Fibroblast of the aortic adventitia (primary cell): ENCODE data around the gene KCTD16. TPM values are rescaled to one million over a fixed set of nuclear protein-coding genes. Genes with fewer than 3 reads are reported as not detected.

Source experiments
- DNase-seq: peaks from one replicate; pipeline ENCODE4 v3.0.0-alpha.2; 2010; ENCODE audit warnings: low read depth
- H3K4me3 ChIP-seq: 2 replicates; pipeline ENCODE4 v1.5.1; 2011; ENCODE audit warnings: low read depth, mild to moderate bottlenecking, control low read depth, low read length, moderate library complexity
- total RNA-seq: library from RNA; depleted of rRNA; stranded (reverse); fragments of >200 nt; gene quantifications from 2 replicates; pipeline ENCODE4 v1.2.3, GENCODE V29; 2012; ENCODE audit warnings: low replicate concordance
- TF ChIP-seq, protein P1 (sequence below): IDR thresholded peaks from 2 replicates; pipeline ENCODE4 v1.5.1; 2011; ENCODE audit warnings: mild to moderate bottlenecking, low read length, control low read depth, inconsistent platforms; ENCODE audit not compliant: insufficient read depth

Gene KCTD16
- total RNA-seq, 1 donor = 12.6 TPM

DNA sequence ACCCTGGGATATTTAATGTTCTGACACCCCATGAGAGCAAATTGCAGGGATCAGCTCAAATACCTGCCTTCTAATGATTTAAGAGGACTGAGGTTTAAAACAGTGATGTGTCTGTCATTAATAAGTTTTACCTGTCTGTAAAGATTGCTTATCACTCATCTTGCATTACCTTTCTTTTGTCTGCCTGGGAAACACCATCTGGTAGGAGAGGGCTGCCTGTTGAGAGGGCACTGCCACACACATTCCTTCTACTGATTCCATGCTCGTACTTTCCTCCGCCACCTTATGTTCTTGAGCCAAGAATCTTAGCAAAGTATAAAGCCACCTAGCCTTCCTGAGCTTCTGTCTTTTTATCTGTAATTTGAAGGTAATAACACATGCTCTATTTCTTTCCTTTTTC lies 118.6 kb downstream of the KCTD16 start:
- H3K4me3 ChIP-seq = no peak overlapping the region
- TF ChIP-seq, protein P1, sequence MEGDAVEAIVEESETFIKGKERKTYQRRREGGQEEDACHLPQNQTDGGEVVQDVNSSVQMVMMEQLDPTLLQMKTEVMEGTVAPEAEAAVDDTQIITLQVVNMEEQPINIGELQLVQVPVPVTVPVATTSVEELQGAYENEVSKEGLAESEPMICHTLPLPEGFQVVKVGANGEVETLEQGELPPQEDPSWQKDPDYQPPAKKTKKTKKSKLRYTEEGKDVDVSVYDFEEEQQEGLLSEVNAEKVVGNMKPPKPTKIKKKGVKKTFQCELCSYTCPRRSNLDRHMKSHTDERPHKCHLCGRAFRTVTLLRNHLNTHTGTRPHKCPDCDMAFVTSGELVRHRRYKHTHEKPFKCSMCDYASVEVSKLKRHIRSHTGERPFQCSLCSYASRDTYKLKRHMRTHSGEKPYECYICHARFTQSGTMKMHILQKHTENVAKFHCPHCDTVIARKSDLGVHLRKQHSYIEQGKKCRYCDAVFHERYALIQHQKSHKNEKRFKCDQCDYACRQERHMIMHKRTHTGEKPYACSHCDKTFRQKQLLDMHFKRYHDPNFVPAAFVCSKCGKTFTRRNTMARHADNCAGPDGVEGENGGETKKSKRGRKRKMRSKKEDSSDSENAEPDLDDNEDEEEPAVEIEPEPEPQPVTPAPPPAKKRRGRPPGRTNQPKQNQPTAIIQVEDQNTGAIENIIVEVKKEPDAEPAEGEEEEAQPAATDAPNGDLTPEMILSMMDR = no peak
- no peak for DNase-seq

DNA sequence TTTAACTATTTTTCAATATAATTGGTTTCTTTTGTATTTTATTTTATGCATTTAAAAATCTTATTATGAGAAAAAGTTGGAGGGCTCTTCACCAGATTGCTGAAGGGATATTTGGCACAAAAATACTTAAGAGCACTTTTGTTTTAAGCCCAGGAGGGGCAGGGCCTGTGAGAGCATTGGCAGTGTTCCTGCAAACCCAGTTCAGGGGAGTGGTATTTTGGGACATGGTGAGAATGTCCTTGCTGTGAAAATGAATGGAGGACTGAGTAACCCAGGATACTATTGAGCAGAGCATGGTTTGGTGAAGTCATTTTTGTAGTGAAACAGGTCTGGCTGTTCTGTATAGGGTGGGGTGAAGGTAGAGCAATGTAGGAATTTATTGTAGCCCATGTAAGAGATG lies 121.4 kb downstream of the KCTD16 start:
- no peak overlapping the region for H3K4me3 ChIP-seq
- no peak for DNase-seq
- TF ChIP-seq, protein P1 = no peak

DNA sequence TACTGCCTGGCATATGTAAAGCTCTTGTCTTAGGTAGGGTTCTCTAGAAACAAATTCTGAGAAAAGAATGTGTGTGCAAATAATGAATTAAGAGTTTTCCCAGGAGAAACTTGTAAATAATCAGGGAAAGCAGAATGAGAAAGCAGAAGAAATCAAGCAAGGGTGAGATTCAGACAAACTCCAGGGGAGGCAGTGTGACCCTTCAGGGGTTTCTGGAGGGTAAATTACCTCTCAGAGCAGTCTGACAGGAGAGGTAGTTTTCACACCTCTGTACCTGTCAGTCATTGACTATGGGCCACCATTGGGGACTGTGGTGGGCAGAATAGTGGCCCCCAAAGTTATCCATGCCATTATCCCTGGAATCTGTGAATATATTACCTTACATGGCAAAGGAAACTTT lies 124.6 kb downstream of the KCTD16 start:
- DNase-seq = no peak
- no peak overlapping the region for H3K4me3 ChIP-seq
- TF ChIP-seq, protein P1 = no peak

DNA sequence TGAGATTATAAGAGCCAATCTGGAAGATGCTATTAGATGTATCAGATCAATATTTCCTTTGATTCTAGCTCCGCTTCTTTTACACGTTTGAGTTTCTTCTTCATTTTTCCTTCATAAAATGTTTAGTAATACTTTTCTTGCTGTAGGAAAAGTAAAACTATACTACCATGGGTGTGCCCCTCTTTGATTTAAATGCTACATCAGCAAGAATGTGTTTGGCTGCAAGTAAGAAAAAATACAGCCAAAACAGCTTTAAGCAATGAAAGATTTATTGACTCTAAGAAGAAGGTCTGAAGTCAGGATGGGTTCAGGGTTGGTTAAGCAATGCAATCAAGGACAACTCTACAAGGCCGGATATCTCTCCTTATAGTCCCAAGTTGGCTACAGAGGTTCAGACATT lies 126.4 kb downstream of the KCTD16 start:
- DNase-seq = no peak
- H3K4me3 ChIP-seq = no peak overlapping the region
- TF ChIP-seq, protein P1 = no peak

DNA sequence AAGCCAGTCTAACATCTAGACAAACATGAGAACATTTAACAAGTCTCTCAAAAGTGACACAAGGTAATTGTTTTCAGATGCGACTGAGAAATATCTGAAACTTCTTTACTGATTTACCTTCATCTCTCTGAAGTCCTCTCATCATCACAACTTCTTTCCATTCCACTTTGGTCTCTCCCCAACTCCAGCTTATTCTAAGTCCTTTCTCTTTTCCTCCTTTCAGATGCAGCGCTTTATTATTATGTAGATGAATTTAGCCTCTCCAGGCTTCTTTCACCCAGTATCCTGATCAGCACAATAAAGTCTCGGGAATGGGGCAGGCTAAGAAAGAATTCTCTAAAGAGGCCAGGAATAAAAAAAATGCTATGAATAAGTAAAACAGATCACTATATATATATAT lies 128.0 kb downstream of the KCTD16 start:
- TF ChIP-seq, protein P1 = no peak
- no peak for DNase-seq
- no peak overlapping the region for H3K4me3 ChIP-seq

DNA sequence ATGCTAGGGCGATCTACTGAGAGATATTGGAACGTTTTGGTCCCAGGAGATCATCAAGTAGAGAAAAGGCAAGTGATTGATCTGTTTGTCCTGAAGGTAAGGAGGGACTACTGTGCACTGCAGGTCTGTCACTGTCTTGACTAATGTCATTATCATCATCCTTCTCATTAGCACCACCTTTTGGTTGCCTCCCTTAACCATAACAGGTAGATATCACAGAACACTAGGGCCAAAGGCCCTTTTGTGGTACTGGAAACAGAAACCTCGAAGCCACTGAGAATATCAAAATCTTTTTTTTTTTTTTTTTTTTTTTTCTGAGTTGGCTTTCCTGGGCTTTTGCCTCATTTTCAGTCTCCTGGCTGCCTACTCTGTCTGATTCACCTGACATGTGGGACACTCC lies 134.0 kb downstream of the KCTD16 start:
- TF ChIP-seq, protein P1 = no peak
- no peak for DNase-seq
- no peak overlapping the region for H3K4me3 ChIP-seq

DNA sequence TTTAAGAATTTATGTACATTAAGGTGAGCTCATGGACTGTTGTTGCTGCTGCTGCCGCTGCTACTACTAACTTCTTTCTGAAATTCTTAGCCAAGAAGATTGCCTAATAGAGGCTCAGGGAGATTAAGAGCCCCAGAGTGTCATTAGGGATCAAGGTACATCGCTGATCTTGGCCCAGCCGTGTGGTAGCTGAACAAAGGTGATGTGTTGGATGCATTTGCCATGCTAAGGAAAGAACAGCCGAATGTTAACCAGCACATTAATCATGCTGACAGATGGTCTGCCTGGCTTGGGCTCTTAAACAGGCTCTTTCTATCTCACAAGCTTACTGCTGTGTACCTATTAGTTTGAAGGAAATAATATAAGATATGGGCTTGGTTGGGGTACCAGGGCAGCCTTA lies 137.1 kb downstream of the KCTD16 start:
- no peak for DNase-seq
- TF ChIP-seq, protein P1 = no peak
- no peak overlapping the region for H3K4me3 ChIP-seq
